CD4-positive, alpha-beta T cell (primary cell): Measurements from ENCODE around the gene SLCO6A1. TPM values are rescaled to one million over a fixed set of nuclear protein-coding genes. Genes with fewer than 3 reads are reported as not detected.
"Not testable (repeated sequence)": the region's sequence is repeated elsewhere in the genome, so short reads cannot be mapped to it uniquely, and the experiment has no call there.

Source experiments
- ATAC-seq: fragments of 200-7000 bp; cut with Tn5 transposase; one replicate; pipeline ENCODE4 v1.10.0; 2022; ENCODE audit warnings: mild to moderate bottlenecking; ENCODE audit not compliant: poor library complexity
- CTCF ChIA-PET: fragments of 350-600 bp; sonication (Branson Sonifier 250); formaldehyde crosslinking; loops from one replicate; lab custom pipeline; 2021; ENCODE audit warnings: antibody characterized with exemption, inconsistent platforms; lab: Charles Lee
- POLR2A ChIA-PET: fragments of 350-600 bp; sonication (Branson Sonifier 250); formaldehyde crosslinking; loops from one replicate; lab custom pipeline; 2021; ENCODE audit warnings: antibody characterized with exemption, inconsistent platforms; lab: Charles Lee
- DNase-seq, 14 experiments: peaks; one replicate each; pipeline ENCODE4 v3.0.0-alpha.2; 2013 to 2020; ENCODE audit warnings: mixed read lengths in 2 of 14
- H3K27ac ChIP-seq, 2 donors: one replicate each; pipeline versions ENCODE4 v1.5.1 to v1.7.0; 2013; ENCODE audit warnings: low read length in 2 of 2, low read depth in 1 of 2, mild to moderate bottlenecking in 1 of 2
- H3K27me3 ChIP-seq, 2 experiments: 1 replicate in 1 of 2; 2 replicates in 1 of 2; pipeline versions ENCODE4 v1.6.1 to v1.7.0; 2013; ENCODE audit warnings: low read length in 2 of 2, control low read depth in 1 of 2, mild to moderate bottlenecking in 1 of 2, moderate library complexity in 1 of 2; ENCODE audit not compliant: insufficient read depth in 2 of 2, control insufficient read depth in 1 of 2
- H3K36me3 ChIP-seq: one replicate; pipeline ENCODE4 v1.6.1; 2013; ENCODE audit warnings: low read length, control low read depth; ENCODE audit not compliant: insufficient read depth
- H3K4me1 ChIP-seq: one replicate; pipeline ENCODE4 v1.6.1; 2013; ENCODE audit warnings: low read length, control low read depth; ENCODE audit not compliant: insufficient read depth
- H3K4me3 ChIP-seq: one replicate; pipeline ENCODE4 v1.5.1; 2013; ENCODE audit warnings: mild to moderate bottlenecking, low read length, moderate library complexity
- H3K9me3 ChIP-seq, 2 experiments: 1 replicate in 1 of 2; 2 replicates in 1 of 2; pipeline versions ENCODE4 v1.6.1 to v1.7.0; 2013; ENCODE audit warnings: low read length in 2 of 2, mild to moderate bottlenecking in 2 of 2, control low read depth in 1 of 2, moderate library complexity in 1 of 2; ENCODE audit not compliant: control insufficient read depth in 1 of 2, insufficient read depth in 1 of 2
- H3K27ac Mint-ChIP-seq: one replicate; pipeline ENCODE4 v1.8.0; 2020; ENCODE audit warnings: mixed read lengths
- H3K27me3 Mint-ChIP-seq: one replicate; pipeline ENCODE4 v1.8.0; 2021; ENCODE audit warnings: mixed read lengths
- H3K36me3 Mint-ChIP-seq: one replicate; pipeline ENCODE4 v1.8.0; 2021; ENCODE audit warnings: low read depth, mixed read lengths
- H3K4me1 Mint-ChIP-seq: one replicate; pipeline ENCODE4 v1.8.0; 2021; ENCODE audit warnings: low read depth, mixed read lengths
- H3K4me3 Mint-ChIP-seq: one replicate; pipeline ENCODE4 v1.8.0; 2020; ENCODE audit warnings: mild to moderate bottlenecking, mixed read lengths
- H3K9me3 Mint-ChIP-seq: one replicate; pipeline ENCODE4 v1.8.0; 2020; ENCODE audit warnings: mixed read lengths
- intact Hi-C, 2 experiments: fragments of 100-400 bp; cut with DNase I in 1 of 2; cut with micrococcal nuclease in 1 of 2; formaldehyde crosslinking; loops; one replicate each; pipeline versions ENCODE4 v1.15.1 to v1.9.0; 2023 to 2025; cut with DNase I, micrococcal nuclease
- total RNA-seq, 174 experiments: library from RNA in 2 of 174; stranded (reverse) in 2 of 174; gene quantifications; one replicate each; pipeline ENCODE4 v1.2.3 and lab custom pipeline; 2021 to 2026
- TF ChIP-seq, protein P1 (sequence below): fragments of 200-600 bp; IDR thresholded peaks from one replicate; pipeline ENCODE4 v1.8.0; 2022; ENCODE audit warnings: antibody characterized with exemption, mild to moderate bottlenecking

The SLCO6A1 gene
- total RNA-seq, 2 experiments from 2014 or later = not detected

DNA sequence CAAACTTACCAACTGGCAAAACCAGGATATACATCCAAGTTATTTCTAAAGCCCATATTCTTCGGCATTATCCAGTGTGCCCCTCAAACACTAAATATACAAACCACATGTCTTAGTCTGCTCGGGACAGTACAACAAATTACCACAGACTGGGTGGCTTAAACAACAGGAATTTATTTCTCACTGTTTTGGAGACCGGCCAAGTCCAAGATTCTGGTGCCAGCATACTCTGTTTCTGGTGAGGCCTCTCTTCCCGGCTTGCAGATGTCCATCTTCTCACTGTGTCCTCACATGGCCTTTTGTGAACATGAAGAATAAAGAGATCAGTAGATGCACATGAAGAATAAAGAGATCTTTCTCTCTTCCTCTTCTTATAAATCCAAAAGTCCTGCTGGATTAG is 12.9 kb upstream of the SLCO6A1 start:
- intact Hi-C loops = no loop called here
- no peaks in the 10 kb centered on the region for H3K36me3 Mint-ChIP-seq
- no peak overlapping the region for H3K27ac Mint-ChIP-seq
- H3K9me3 Mint-ChIP-seq = no peaks in the 10 kb centered on the region
- DNase-seq = no peak
- H3K4me3 Mint-ChIP-seq = no peak overlapping the region
- ATAC-seq = no peak
- POLR2A ChIA-PET = no interaction called here
- Histone ChIP-seq H3K9me3 (no peaks in the 10 kb centered on the region), H3K4me1 (no peaks in the 10 kb centered on the region), H3K36me3 (no peaks in the 10 kb centered on the region), H3K27ac (no peak overlapping the region), H3K4me3 (no peak overlapping the region), H3K27me3 (no peaks in the 10 kb centered on the region)
- TF ChIP-seq, protein P1, sequence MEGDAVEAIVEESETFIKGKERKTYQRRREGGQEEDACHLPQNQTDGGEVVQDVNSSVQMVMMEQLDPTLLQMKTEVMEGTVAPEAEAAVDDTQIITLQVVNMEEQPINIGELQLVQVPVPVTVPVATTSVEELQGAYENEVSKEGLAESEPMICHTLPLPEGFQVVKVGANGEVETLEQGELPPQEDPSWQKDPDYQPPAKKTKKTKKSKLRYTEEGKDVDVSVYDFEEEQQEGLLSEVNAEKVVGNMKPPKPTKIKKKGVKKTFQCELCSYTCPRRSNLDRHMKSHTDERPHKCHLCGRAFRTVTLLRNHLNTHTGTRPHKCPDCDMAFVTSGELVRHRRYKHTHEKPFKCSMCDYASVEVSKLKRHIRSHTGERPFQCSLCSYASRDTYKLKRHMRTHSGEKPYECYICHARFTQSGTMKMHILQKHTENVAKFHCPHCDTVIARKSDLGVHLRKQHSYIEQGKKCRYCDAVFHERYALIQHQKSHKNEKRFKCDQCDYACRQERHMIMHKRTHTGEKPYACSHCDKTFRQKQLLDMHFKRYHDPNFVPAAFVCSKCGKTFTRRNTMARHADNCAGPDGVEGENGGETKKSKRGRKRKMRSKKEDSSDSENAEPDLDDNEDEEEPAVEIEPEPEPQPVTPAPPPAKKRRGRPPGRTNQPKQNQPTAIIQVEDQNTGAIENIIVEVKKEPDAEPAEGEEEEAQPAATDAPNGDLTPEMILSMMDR = no peak
- no peaks in the 10 kb centered on the region for H3K4me1 Mint-ChIP-seq
- peaks cover 10% of the 10 kb centered on the region for H3K27me3 Mint-ChIP-seq
- CTCF ChIA-PET = no interaction called here

DNA sequence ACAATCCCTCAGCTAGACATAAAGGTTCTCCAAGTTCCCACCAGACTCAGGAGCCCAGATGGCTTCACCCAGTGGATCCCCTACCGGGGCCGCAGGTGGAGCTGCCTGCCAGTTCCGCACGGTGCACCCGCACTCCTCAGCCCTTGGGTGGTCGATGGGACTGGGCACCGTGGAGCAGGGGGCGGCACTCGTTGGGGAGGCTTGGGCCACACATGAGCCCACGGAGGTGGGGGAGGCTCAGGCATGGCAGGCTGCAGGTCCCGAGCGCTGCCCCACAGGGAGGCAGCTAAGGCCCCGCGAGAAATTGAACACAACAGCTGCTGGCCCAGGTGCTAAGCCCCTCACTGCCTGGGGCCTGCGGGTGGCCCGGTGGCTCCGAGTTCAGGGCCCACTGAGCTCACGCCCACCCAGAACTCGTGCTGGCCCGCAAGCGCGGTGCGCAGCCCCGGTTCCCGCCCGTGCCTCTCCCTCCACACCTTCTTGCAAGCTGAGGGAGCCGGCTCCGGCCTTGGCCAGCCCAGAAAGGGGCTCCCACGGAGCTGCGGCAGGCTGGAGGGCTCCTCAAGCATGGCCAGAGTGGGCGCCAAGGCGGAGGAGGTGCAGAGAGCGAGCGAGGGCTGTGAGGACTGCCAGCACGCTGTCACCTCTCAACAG is 7.4 kb downstream of the SLCO6A1 start:
- ATAC-seq, H3K27ac ChIP-seq, H3K27me3 Mint-ChIP-seq, H3K9me3 Mint-ChIP-seq, H3K9me3 ChIP-seq, H3K4me1 Mint-ChIP-seq, CTCF ChIA-PET, H3K4me1 ChIP-seq, POLR2A ChIA-PET, H3K36me3 ChIP-seq, H3K27me3 ChIP-seq, intact Hi-C loops, H3K4me3 Mint-ChIP-seq, H3K4me3 ChIP-seq, H3K27ac Mint-ChIP-seq, H3K36me3 Mint-ChIP-seq: not testable (repeated sequence)
- DNase-seq = peak in 1 of 14 experiments; percentile 4

DNA sequence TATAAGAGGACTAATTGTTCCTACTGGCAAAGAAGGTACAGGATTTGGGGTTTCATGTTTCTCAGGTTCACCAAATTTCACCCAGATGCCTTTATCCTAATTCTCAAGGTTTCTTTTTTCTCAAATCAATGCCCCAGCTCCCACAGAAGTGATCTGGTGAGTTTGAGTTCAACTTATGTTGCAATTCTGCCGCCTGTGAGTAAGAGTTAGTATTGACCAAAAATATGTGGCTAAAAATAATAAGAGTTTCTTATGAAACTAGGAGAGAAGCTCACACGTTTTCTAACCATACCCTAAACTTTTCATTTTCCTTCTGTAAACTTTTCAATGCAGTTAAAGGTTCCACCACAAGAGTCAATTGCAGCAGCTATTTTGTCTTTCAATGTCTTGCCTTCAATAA is 15.1 kb downstream of the SLCO6A1 start:
- TF ChIP-seq, protein P1 = no peak
- Mint-ChIP-seq H3K9me3 (no peaks in the 10 kb centered on the region), H3K36me3 (no peaks in the 10 kb centered on the region), H3K4me1 (no peaks in the 10 kb centered on the region), H3K27me3 (peaks cover 10% of the 10 kb centered on the region), H3K4me3 (no peak overlapping the region), H3K27ac (no peak overlapping the region)
- ChIA-PET CTCF (no interaction called here), POLR2A (no interaction called here)
- DNase-seq = no peak
- no peak for ATAC-seq
- Histone ChIP-seq H3K4me1 (no peaks in the 10 kb centered on the region), H3K36me3 (no peaks in the 10 kb centered on the region), H3K9me3 (no peaks in the 10 kb centered on the region), H3K4me3 (no peak overlapping the region), H3K27me3 (no peaks in the 10 kb centered on the region), H3K27ac (no peak overlapping the region)
- intact Hi-C loops = no loop called here
